Measurements from ENCODE around the gene AKAP6. TPM values are rescaled to one million over a fixed set of nuclear protein-coding genes. Genes with fewer than 3 reads are reported as not detected.

AKAP6 gene
- total RNA-seq, 1 donor from 2014 or later = 2.8 TPM

GRCh38 chr14:32728976-32729375 is 399.9 kb downstream of the AKAP6 start:
- Histone ChIP-seq H4K20me1 (ENCODE audit: insufficient read depth, low read length) (no peaks in the 10 kb centered on the region), H3K9me3 (ENCODE audit: insufficient read depth, low read depth, low read length) (no peaks in the 10 kb centered on the region), H3K4me3 (ENCODE audit: insufficient read depth, low read depth, low read length) (no peak overlapping the region), H3K9ac (ENCODE audit: low read length) (no peak overlapping the region), H3K4me1 (ENCODE audit: insufficient read depth, low read length) (peaks cover 16% of the 10 kb centered on the region), H3K79me2 (ENCODE audit: insufficient read depth, low read length) (no peaks in the 10 kb centered on the region), H3K27ac (ENCODE audit: low read depth, low read length) (no peak overlapping the region), H3K4me2 (ENCODE audit: low read length) (no peak overlapping the region), H3K36me3 (ENCODE audit: insufficient read depth, low read length) (no peaks in the 10 kb centered on the region), H2AFZ (ENCODE audit: low read depth, low read length) (no peak overlapping the region), H3K27me3 (ENCODE audit: insufficient read depth, low read length) (no peaks in the 10 kb centered on the region)
- H3K27me3 Mint-ChIP-seq (ENCODE audit: low read depth, unreplicated experiment) = no peaks in the 10 kb centered on the region
- H3K9me3 Mint-ChIP-seq (ENCODE audit: unreplicated experiment) = no peaks in the 10 kb centered on the region
- DNase-seq (ENCODE audit: low read depth) (no peak), FAIRE-seq (no peak)
- TF ChIP-seq CTCF (IDR thresholded peaks at IDR 0.05; ENCODE audit: insufficient read depth, low read depth, low read length) (no peak), EZH2 (IDR thresholded peaks at IDR 0.05; ENCODE audit: insufficient read depth, low read length) (no peak)
- H3K4me1 Mint-ChIP-seq (ENCODE audit: low read depth, unreplicated experiment) = peaks cover 10% of the 10 kb centered on the region
- H3K4me3 Mint-ChIP-seq (ENCODE audit: unreplicated experiment) = no peak overlapping the region
- H3K36me3 Mint-ChIP-seq (ENCODE audit: low read depth, unreplicated experiment) = peaks cover 1% of the 10 kb centered on the region
- no peak overlapping the region for H3K27ac Mint-ChIP-seq (ENCODE audit: unreplicated experiment)

DNA sequence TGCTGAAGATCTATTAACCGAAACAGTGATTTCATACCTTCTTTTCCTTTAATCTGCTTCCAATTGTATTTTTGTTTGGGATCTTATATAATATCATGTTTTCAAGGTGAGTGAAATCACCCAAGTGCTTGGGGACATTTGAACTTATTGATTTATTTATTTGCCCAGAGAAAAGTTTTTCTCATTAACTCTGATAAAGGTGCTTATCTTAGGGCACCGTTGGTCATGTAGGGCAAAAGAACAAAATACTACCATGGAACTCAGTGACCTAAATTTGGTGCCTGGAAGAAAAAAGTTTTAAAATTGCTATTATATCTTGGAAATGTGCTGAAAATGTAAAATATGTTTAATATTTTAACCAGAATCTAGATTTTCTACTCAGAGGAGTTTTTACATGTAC is 402.2 kb downstream of the AKAP6 start:
- Mint-ChIP-seq H3K9me3 (ENCODE audit: unreplicated experiment) (no peaks in the 10 kb centered on the region), H3K27ac (ENCODE audit: unreplicated experiment) (no peak overlapping the region), H3K4me3 (ENCODE audit: unreplicated experiment) (no peak overlapping the region), H3K4me1 (ENCODE audit: low read depth, unreplicated experiment) (no peaks in the 10 kb centered on the region), H3K27me3 (ENCODE audit: low read depth, unreplicated experiment) (no peaks in the 10 kb centered on the region), H3K36me3 (ENCODE audit: low read depth, unreplicated experiment) (peaks cover 1% of the 10 kb centered on the region)
- H3K36me3 ChIP-seq (ENCODE audit: insufficient read depth, low read length) = no peaks in the 10 kb centered on the region
- TF ChIP-seq EZH2 (IDR thresholded peaks at IDR 0.05; ENCODE audit: insufficient read depth, low read length) (no peak), CTCF (IDR thresholded peaks at IDR 0.05; ENCODE audit: insufficient read depth, low read depth, low read length) (no peak)
- no peak for DNase-seq (ENCODE audit: low read depth)
- no peak overlapping the region for H3K9ac ChIP-seq (ENCODE audit: low read length)
- H3K4me3 ChIP-seq (ENCODE audit: insufficient read depth, low read depth, low read length) = no peak overlapping the region
- H4K20me1 ChIP-seq (ENCODE audit: insufficient read depth, low read length) = no peaks in the 10 kb centered on the region
- H3K27ac ChIP-seq (ENCODE audit: low read depth, low read length) = no peak overlapping the region
- H3K4me2 ChIP-seq (ENCODE audit: low read length) = no peak overlapping the region
- no peaks in the 10 kb centered on the region for H3K27me3 ChIP-seq (ENCODE audit: insufficient read depth, low read length)
- no peak for FAIRE-seq
- no peaks in the 10 kb centered on the region for H3K4me1 ChIP-seq (ENCODE audit: insufficient read depth, low read length)
- no peaks in the 10 kb centered on the region for H3K9me3 ChIP-seq (ENCODE audit: insufficient read depth, low read depth, low read length)
- no peaks in the 10 kb centered on the region for H3K79me2 ChIP-seq (ENCODE audit: insufficient read depth, low read length)
- no peak overlapping the region for H2AFZ ChIP-seq (ENCODE audit: low read depth, low read length)

GRCh38 chr14:32733015-32733414 is 403.9 kb downstream of the AKAP6 start:
- Histone ChIP-seq H4K20me1 (ENCODE audit: insufficient read depth, low read length) (no peaks in the 10 kb centered on the region), H3K9me3 (ENCODE audit: insufficient read depth, low read depth, low read length) (no peaks in the 10 kb centered on the region), H2AFZ (ENCODE audit: low read depth, low read length) (no peak overlapping the region), H3K4me1 (ENCODE audit: insufficient read depth, low read length) (no peaks in the 10 kb centered on the region), H3K27me3 (ENCODE audit: insufficient read depth, low read length) (no peaks in the 10 kb centered on the region), H3K27ac (ENCODE audit: low read depth, low read length) (no peak overlapping the region), H3K4me3 (ENCODE audit: insufficient read depth, low read depth, low read length) (no peak overlapping the region), H3K79me2 (ENCODE audit: insufficient read depth, low read length) (no peaks in the 10 kb centered on the region), H3K4me2 (ENCODE audit: low read length) (no peak overlapping the region), H3K36me3 (ENCODE audit: insufficient read depth, low read length) (no peaks in the 10 kb centered on the region), H3K9ac (ENCODE audit: low read length) (no peak overlapping the region)
- no peaks in the 10 kb centered on the region for H3K9me3 Mint-ChIP-seq (ENCODE audit: unreplicated experiment)
- H3K27ac Mint-ChIP-seq (ENCODE audit: unreplicated experiment) = no peak overlapping the region
- DNase-seq (ENCODE audit: low read depth) (no peak), FAIRE-seq (no peak)
- no peak overlapping the region for H3K4me3 Mint-ChIP-seq (ENCODE audit: unreplicated experiment)
- no peaks in the 10 kb centered on the region for H3K27me3 Mint-ChIP-seq (ENCODE audit: low read depth, unreplicated experiment)
- H3K4me1 Mint-ChIP-seq (ENCODE audit: low read depth, unreplicated experiment) = no peaks in the 10 kb centered on the region
- peaks cover 1% of the 10 kb centered on the region for H3K36me3 Mint-ChIP-seq (ENCODE audit: low read depth, unreplicated experiment)
- TF ChIP-seq EZH2 (IDR thresholded peaks at IDR 0.05; ENCODE audit: insufficient read depth, low read length) = no peak
- no peak for TF ChIP-seq CTCF (IDR thresholded peaks at IDR 0.05; ENCODE audit: insufficient read depth, low read depth, low read length)
